Esophagus muscularis mucosa (tissue), 4 donors: ENCODE measurements around the gene CCZ1.

Experiments used
- CTCF ChIP-seq, 3 experiments: fragments of 200-600 bp in 2 of 3; fragments of 450-650 bp in 1 of 3; sonication (generic) in 2 of 3; IDR thresholded peaks; one replicate each; pipeline ENCODE4 v1.5.1; 2017 to 2019; ENCODE audit warnings: antibody characterized with exemption in 3 of 3, mild to moderate bottlenecking in 2 of 3, moderate library complexity in 1 of 3
- EP300 ChIP-seq: sonication (generic); formaldehyde crosslinking; IDR thresholded peaks from one replicate; pipeline ENCODE4 v1.6.1; 2017; ENCODE audit warnings: antibody characterized with exemption
- POLR2A ChIP-seq: fragments of 450-650 bp; IDR thresholded peaks from one replicate; pipeline ENCODE4 v1.6.1; 2017; ENCODE audit warnings: antibody characterized with exemption, moderate library complexity, mild to moderate bottlenecking, low read depth
- POLR2AphosphoS5 ChIP-seq, 2 donors: sonication (generic); formaldehyde crosslinking; IDR thresholded peaks; one replicate each; pipeline ENCODE4 v1.6.1; 2017; ENCODE audit warnings: antibody characterized with exemption in 2 of 2

- TF ChIP-seq CTCF (IDR thresholded peaks at IDR 0.05) (no peak), EP300 (no peak), POLR2AphosphoS5 (IDR thresholded peaks at IDR 0.05) (no peak), POLR2A (no peak)
Observed at GRCh38 chr7:5854738-5855137, 43.8 kb upstream of the CCZ1 start.
